ENCODE results near the gene FAM193A.

The FAM193A gene

GRCh38 chr4:2494992-2495391 is 41.5 kb upstream of the FAM193A start:
- peak overlapping the region; percentile 48 for H3K27ac ChIP-seq
- TF ChIP-seq ZFX (IDR thresholded peaks at IDR 0.05; ENCODE audit: borderline replicate concordance) (no peak), CTCF (IDR thresholded peaks at IDR 0.05) (no peak)

- no peak overlapping the region for H3K27ac ChIP-seq
Measured at GRCh38 chr4:2497324-2497723, 39.1 kb upstream of the FAM193A start.

GRCh38 chr4:2497931-2498330 is 38.5 kb upstream of the FAM193A start:
- H3K27ac ChIP-seq: no peak overlapping the region

More at GRCh38 chr4:2497324-2497723, 39.1 kb upstream of the FAM193A start:
- no peak for TF ChIP-seq CTCF (IDR thresholded peaks at IDR 0.05)
- TF ChIP-seq ZFX (IDR thresholded peaks at IDR 0.05; ENCODE audit: borderline replicate concordance): no peak

GRCh38 chr4:2500547-2500946 is 35.9 kb upstream of the FAM193A start:
- H3K27ac ChIP-seq: no peak overlapping the region
- no peak for TF ChIP-seq CTCF (IDR thresholded peaks at IDR 0.05)
- no peak for TF ChIP-seq ZFX (IDR thresholded peaks at IDR 0.05; ENCODE audit: borderline replicate concordance)

More at GRCh38 chr4:2497931-2498330, 38.5 kb upstream of the FAM193A start:
- TF ChIP-seq ZFX (IDR thresholded peaks at IDR 0.05; ENCODE audit: borderline replicate concordance) (no peak), CTCF (IDR thresholded peaks at IDR 0.05) (no peak)

GRCh38 chr4:2501034-2501594 is 35.3 kb upstream of the FAM193A start:
- TF ChIP-seq ZFX (IDR thresholded peaks at IDR 0.05; ENCODE audit: borderline replicate concordance) (no peak), CTCF (IDR thresholded peaks at IDR 0.05) (no peak)

GRCh38 chr4:2503809-2504208 is 32.6 kb upstream of the FAM193A start:
- H3K27ac ChIP-seq: no peak overlapping the region
- TF ChIP-seq CTCF (IDR thresholded peaks at IDR 0.05) (no peak), ZFX (IDR thresholded peaks at IDR 0.05; ENCODE audit: borderline replicate concordance) (no peak)

More at GRCh38 chr4:2501034-2501594, 35.3 kb upstream of the FAM193A start:
- no peak overlapping the region for H3K27ac ChIP-seq

GRCh38 chr4:2507259-2507658 is 29.2 kb upstream of the FAM193A start:
- TF ChIP-seq ZFX (IDR thresholded peaks at IDR 0.05; ENCODE audit: borderline replicate concordance): no peak
- TF ChIP-seq CTCF (IDR thresholded peaks at IDR 0.05): no peak
- no peak overlapping the region for H3K27ac ChIP-seq
